Heart right ventricle (tissue), 16 donors: ENCODE measurements around the gene DSE. TPM values are rescaled to one million over a fixed set of nuclear protein-coding genes. Genes with fewer than 3 reads are reported as not detected.

Experiments used
- ATAC-seq, 8 donors: fragments of 200-7000 bp; cut with Tn5 transposase; one replicate each; pipeline ENCODE4 v1.9.1; 2020; ENCODE audit warnings: mild to moderate bottlenecking in 8 of 8, moderate library complexity in 8 of 8, moderate number of reproducible peaks in 1 of 8
- DNase-seq, 2 donors: peaks; one replicate each; pipeline ENCODE4 v3.0.0-alpha.2; 2020
- H3K27ac ChIP-seq, 10 donors: fragments of 200-600 bp; sonication (generic) in 2 of 10; one replicate each; pipeline versions ENCODE4 v1.5.0 to v1.8.0; 2020 to 2022; ENCODE audit warnings: mild to moderate bottlenecking in 3 of 10
- H3K27me3 ChIP-seq, 7 donors: fragments of 200-600 bp; one replicate each; pipeline ENCODE4 v1.8.0; 2021 to 2022; ENCODE audit warnings: mild to moderate bottlenecking in 2 of 7
- H3K36me3 ChIP-seq, 9 donors: fragments of 200-600 bp; sonication (generic) in 1 of 9; one replicate each; pipeline versions ENCODE4 v1.5.0 to v1.8.0; 2020 to 2022; ENCODE audit warnings: mild to moderate bottlenecking in 2 of 9
- H3K4me1 ChIP-seq, 9 donors: fragments of 200-600 bp; sonication (generic) in 1 of 9; one replicate each; pipeline versions ENCODE4 v1.5.0 to v1.8.0; 2020 to 2022; ENCODE audit warnings: mild to moderate bottlenecking in 4 of 9
- H3K4me3 ChIP-seq, 10 donors: fragments of 200-600 bp; sonication (generic) in 2 of 10; one replicate each; pipeline versions ENCODE4 v1.5.0 to v1.8.0; 2020 to 2022; ENCODE audit warnings: mild to moderate bottlenecking in 7 of 10, moderate library complexity in 2 of 10
- H3K9me3 ChIP-seq, 11 donors: fragments of 200-600 bp in 10 of 11; sonication (generic) in 2 of 11; one replicate each; pipeline versions ENCODE4 v1.5.0 to v1.8.0; 2013 to 2022; ENCODE audit warnings: mild to moderate bottlenecking in 2 of 11, control low read depth in 1 of 11, moderate library complexity in 1 of 11
- WGBS, 2 donors: extraction: QIAGEN DNeasy Blood & Tissue Kit; methylation state at CpG; one replicate each; pipeline ENCODE4 v1.1.7; 2013; ENCODE audit warnings: inconsistent platforms in 1 of 2; 5-methylcytosine and 5-hydroxymethylcytosine counted together
- intact Hi-C, 10 donors: fragments of 100-400 bp; cut with DNase I; formaldehyde crosslinking; loops; one replicate each; pipeline versions ENCODE4 v1.11.1 to v1.14.2; 2022
- polyA plus RNA-seq, 2 donors: library from polyadenylated mRNA; stranded (reverse); fragments of 200-250 nt; gene quantifications; one replicate each; pipeline ENCODE4 v1.2.3, GENCODE V29; 2013
- total RNA-seq, 10 donors: library from RNA; stranded (reverse); fragmentation: NEBNext Ultra II Directional in 3 of 10; extraction: Animal tissue kit (Norgen Biotek cat#: 25700) in 3 of 10; gene quantifications; one replicate each; pipeline versions ENCODE4 v1.2.1 to v1.2.4, GENCODE V29; 2021 to 2023
- TF ChIP-seq, protein P1 (sequence below), 9 donors: fragments of 200-600 bp; sonication (generic) in 2 of 9; IDR thresholded peaks; one replicate each; pipeline versions ENCODE4 v1.5.0 to v1.8.0; 2021 to 2022; ENCODE audit warnings: antibody characterized with exemption in 9 of 9, mild to moderate bottlenecking in 5 of 9, moderate library complexity in 1 of 9
- donor health status: Arrhythmogenic right ventricular cardiomyopathy.
- donor health status: ischemic (EF 13 %, LVEDD 7.1; RV severe dilation, severe dysfunction).
- donor health status: healthy with polysubstance abuse.
- donor health status: DM: no; HTN: yes; CAD: no.
- donor health status: DM: no; HTN: no; CAD: no.
- donor health status: ischemic (EF 25% LVEDD 6.9; RV normal size, moderate dysfunction).
- donor health status: ischemic (EF 25% LVEDD 5.7; RV mildly dilated, moderate dysfunction).
- donor health status: healthy.
- donor health status: DM: yes; HTN: yes; CAD: no.
- donor health status: Ischemic cardiomyopathy.
- donor health status: ischemic (EF 35%, LVEDD 5.7; RV mildly dilated, moderate dysfunction).
- donor health status: nonischemic (EF 11% LVEDD 7.7; RV severe dilation, severe dysfunction).
- donor health status: DM: yes; HTN: yes; CAD: no.
- donor health status: PGD.
- donor health status: ischemic (EF 29% LVEDD 5.4; RV normal size, mild dysfunction).
- donor health status: nonischemic (EF 23%, LVEDD 6.1; RV moderate dilation, normal function).

DSE gene
- total and polyA plus RNA-seq, 12 donors: 3.8 to 25.4 (median 11.3) TPM

GRCh38 chr6:116373300-116373699, 2.6 kb downstream of the DSE start:
- DNase-seq (no peak), ATAC-seq (no peak)
- intact Hi-C loops: loop anchor here in 1 of 10 donors (10.0 kb wide), 1 partner anchor 78 kb away; no protein-coding TSS in a partner anchor
- Histone ChIP-seq H3K4me1 (peaks cover 0 to 41% (median 18%) of the 10 kb centered on the region in 9 donors), H3K9me3 (no peaks in the 10 kb centered on the region), H3K27ac (no peak overlapping the region), H3K36me3 (peaks cover 0 to 10% (median 0%) of the 10 kb centered on the region in 9 donors), H3K27me3 (no peaks in the 10 kb centered on the region), H3K4me3 (no peak overlapping the region)
- TF ChIP-seq, protein P1, sequence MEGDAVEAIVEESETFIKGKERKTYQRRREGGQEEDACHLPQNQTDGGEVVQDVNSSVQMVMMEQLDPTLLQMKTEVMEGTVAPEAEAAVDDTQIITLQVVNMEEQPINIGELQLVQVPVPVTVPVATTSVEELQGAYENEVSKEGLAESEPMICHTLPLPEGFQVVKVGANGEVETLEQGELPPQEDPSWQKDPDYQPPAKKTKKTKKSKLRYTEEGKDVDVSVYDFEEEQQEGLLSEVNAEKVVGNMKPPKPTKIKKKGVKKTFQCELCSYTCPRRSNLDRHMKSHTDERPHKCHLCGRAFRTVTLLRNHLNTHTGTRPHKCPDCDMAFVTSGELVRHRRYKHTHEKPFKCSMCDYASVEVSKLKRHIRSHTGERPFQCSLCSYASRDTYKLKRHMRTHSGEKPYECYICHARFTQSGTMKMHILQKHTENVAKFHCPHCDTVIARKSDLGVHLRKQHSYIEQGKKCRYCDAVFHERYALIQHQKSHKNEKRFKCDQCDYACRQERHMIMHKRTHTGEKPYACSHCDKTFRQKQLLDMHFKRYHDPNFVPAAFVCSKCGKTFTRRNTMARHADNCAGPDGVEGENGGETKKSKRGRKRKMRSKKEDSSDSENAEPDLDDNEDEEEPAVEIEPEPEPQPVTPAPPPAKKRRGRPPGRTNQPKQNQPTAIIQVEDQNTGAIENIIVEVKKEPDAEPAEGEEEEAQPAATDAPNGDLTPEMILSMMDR (IDR thresholded peaks at IDR 0.05): no peak
- 94 to 96% methylated on average over 6 of the region's 6 CpGs for WGBS, 2 donors

GRCh38 chr6:116373940-116374339, 3.2 kb downstream of the DSE start:
- intact Hi-C loops: loop anchor here in 1 of 10 donors (10.0 kb wide), 1 partner anchor 79 kb away; no protein-coding TSS in a partner anchor
- Histone ChIP-seq H3K36me3 (peaks cover 0 to 10% (median 0%) of the 10 kb centered on the region in 9 donors), H3K9me3 (no peaks in the 10 kb centered on the region), H3K27me3 (no peaks in the 10 kb centered on the region), H3K27ac (no peak overlapping the region), H3K4me3 (no peak overlapping the region), H3K4me1 (peaks cover 0 to 40% (median 18%) of the 10 kb centered on the region in 9 donors)
- no peak for DNase-seq
- TF ChIP-seq, protein P1 (IDR thresholded peaks at IDR 0.05): no peak
- ATAC-seq: no peak
- 86 to 94% methylated on average over 1 of the region's 1 CpG for WGBS, 2 donors

DNA sequence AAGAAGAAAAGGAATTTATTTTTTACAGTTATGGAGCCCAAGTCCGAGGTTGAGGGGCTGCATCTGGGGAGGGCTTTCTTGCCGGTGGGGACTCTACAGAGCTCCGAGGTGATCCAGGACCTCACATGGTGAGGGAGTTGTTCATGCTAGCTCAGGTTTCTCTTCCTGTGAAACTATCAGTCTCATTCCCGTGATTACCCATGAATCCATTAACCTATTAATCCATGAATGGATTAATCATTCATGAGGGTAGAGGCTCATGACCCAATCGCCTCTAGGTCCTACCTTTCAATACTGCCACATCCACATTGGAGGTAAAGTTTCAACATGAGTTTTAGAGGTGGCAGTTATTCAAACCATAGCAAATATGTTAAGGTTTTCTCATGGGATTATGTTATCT, 3.8 kb downstream of the DSE start:
- 90 to 93% methylated on average over 5 of the region's 5 CpGs for WGBS, 2 donors
- DNase-seq (no peak), ATAC-seq (no peak)
- Histone ChIP-seq H3K4me1 (peaks cover 0 to 37% (median 14%) of the 10 kb centered on the region in 9 donors), H3K4me3 (no peak overlapping the region), H3K27me3 (no peaks in the 10 kb centered on the region), H3K27ac (no peak overlapping the region), H3K9me3 (no peaks in the 10 kb centered on the region), H3K36me3 (peaks cover 0 to 10% (median 0%) of the 10 kb centered on the region in 9 donors)
- TF ChIP-seq, protein P1 (IDR thresholded peaks at IDR 0.05): no peak
- intact Hi-C loops: loop anchor here in 1 of 10 donors (10.0 kb wide), 1 partner anchor 80 kb away; no protein-coding TSS in a partner anchor

DNA sequence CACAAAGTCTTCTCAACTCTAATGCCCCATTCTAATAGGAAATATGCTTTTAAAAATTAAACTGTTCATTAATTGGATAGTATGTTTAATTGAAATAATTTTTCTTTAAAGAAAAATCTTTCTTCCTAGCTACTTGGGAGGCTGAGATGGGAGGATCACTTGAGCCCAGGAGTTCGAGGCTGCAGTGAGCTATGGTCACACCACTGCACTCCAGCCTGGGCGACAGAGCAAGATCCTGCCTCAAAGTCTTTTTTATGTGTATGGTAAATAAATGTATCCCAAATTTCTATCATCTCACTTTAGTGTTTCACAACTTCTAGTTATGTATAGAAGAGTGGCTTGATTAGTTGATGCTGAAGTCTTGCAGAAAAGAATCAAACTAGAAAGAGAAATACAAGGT, 4.5 kb downstream of the DSE start:
- Histone ChIP-seq H3K4me3 (no peak overlapping the region), H3K27ac (no peak overlapping the region), H3K27me3 (no peaks in the 10 kb centered on the region), H3K36me3 (peaks cover 0 to 10% (median 0%) of the 10 kb centered on the region in 9 donors), H3K9me3 (no peaks in the 10 kb centered on the region), H3K4me1 (peaks cover 0 to 37% (median 14%) of the 10 kb centered on the region in 9 donors)
- 91 to 95% methylated on average over 2 of the region's 2 CpGs for WGBS, 2 donors
- DNase-seq (no peak), ATAC-seq (no peak)
- TF ChIP-seq, protein P1 (IDR thresholded peaks at IDR 0.05): no peak
- intact Hi-C loops: loop anchor here in 1 of 10 donors (10.0 kb wide), 1 partner anchor 80 kb away; no protein-coding TSS in a partner anchor
